AG04450 (cell line): ENCODE data around the gene ACR. TPM values are rescaled to one million over a fixed set of nuclear protein-coding genes. Genes with fewer than 3 reads are reported as not detected.
"Not testable (repeated sequence)": the region's sequence is repeated elsewhere in the genome, so short reads cannot be mapped to it uniquely, and the experiment has no call there.

Experiments used
- CTCF ChIA-PET: fragments of 300-600, 350-600 bp; formaldehyde crosslinking; extraction: SDS; loops from one replicate; lab custom pipeline; 2022; ENCODE audit warnings: antibody characterized with exemption, inconsistent platforms; lab: Charles Lee
- POLR2A ChIA-PET: fragments of 350-600 bp; formaldehyde crosslinking; extraction: SDS; loops from one replicate; lab custom pipeline; 2021; ENCODE audit warnings: antibody characterized with exemption, inconsistent platforms; lab: Yijun Ruan, JAX
- DNase-seq: peaks from one replicate; pipeline ENCODE4 v3.0.0-alpha.2; 2011; ENCODE audit warnings: low read depth, low spot score
- H3K27ac ChIP-seq: one replicate; pipeline ENCODE4 v1.5.1; 2012; ENCODE audit warnings: low read depth, low read length, control low read depth
- H3K27me3 ChIP-seq: one replicate; pipeline ENCODE4 v1.6.0; 2012; ENCODE audit warnings: low read length; ENCODE audit not compliant: control insufficient read depth, insufficient read depth
- H3K4me3 ChIP-seq: 2 replicates; pipeline ENCODE4 v1.5.1; 2011; ENCODE audit warnings: mild to moderate bottlenecking, low read depth, low read length, control low read depth
- H3K9me3 ChIP-seq: 2 replicates; pipeline ENCODE4 v1.5.1; 2012; ENCODE audit warnings: low read length; ENCODE audit not compliant: control insufficient read depth, insufficient read depth
- CTCF ChIP-seq: IDR thresholded peaks from 2 replicates; pipeline ENCODE4 v1.5.1; 2011; ENCODE audit warnings: low read depth, low read length, control low read depth, inconsistent platforms
- polyA plus RNA-seq: library from polyadenylated mRNA; depleted of rRNA; stranded (reverse); fragments of >200 nt; gene quantifications from 2 replicates; pipeline ENCODE4 v1.2.3, GENCODE V29; 2011; rRNA removed
- small RNA-seq: library from RNA; depleted of rRNA; stranded (forward); fragments of <200 nt; gene quantifications from one replicate; pipeline ENCODE3, GENCODE V24; 2012; ENCODE audit warnings: low read depth; ENCODE audit not compliant: insufficient read length

ACR gene
- polyA plus RNA-seq, 1 experiment, result not detected

GRCh38 chr22:50775132-50775531 is 37.1 kb downstream of the ACR start:
- TF ChIP-seq CTCF, result peak; percentile 50
- POLR2A ChIA-PET, H3K4me3 ChIP-seq, DNase-seq, H3K27me3 ChIP-seq, H3K9me3 ChIP-seq, H3K27ac ChIP-seq: not testable (repeated sequence)
- CTCF ChIA-PET, result interaction anchor here (0.6 to 1.2 kb wide), 5 partner anchors 9 to 126 kb away, joined by 3 to 7 read pairs (median 4); partner anchors contain the start of gene RABL2B

- H3K4me3 ChIP-seq, DNase-seq, H3K27ac ChIP-seq, H3K9me3 ChIP-seq, CTCF ChIA-PET, POLR2A ChIA-PET, H3K27me3 ChIP-seq: not testable (repeated sequence)
These were observed 39.6 kb downstream of the ACR start for GRCh38 chr22:50777631-50778030.

- POLR2A ChIA-PET, result interaction anchor here (0.6 kb wide), 1 partner anchor 405 kb away, joined by 4 read pairs; no protein-coding TSS in a partner anchor
- H3K9me3 ChIP-seq, H3K27me3 ChIP-seq, H3K27ac ChIP-seq, H3K4me3 ChIP-seq, DNase-seq, CTCF ChIA-PET: not testable (repeated sequence)
These were observed 42.2 kb downstream of the ACR start for GRCh38 chr22:50780244-50780643.

GRCh38 chr22:50782253-50782652 is 44.2 kb downstream of the ACR start:
- CTCF ChIA-PET, POLR2A ChIA-PET, H3K27me3 ChIP-seq, H3K9me3 ChIP-seq, DNase-seq, H3K4me3 ChIP-seq, H3K27ac ChIP-seq: not testable (repeated sequence)

GRCh38 chr22:50783033-50783879 is 45.3 kb downstream of the ACR start, which contains the start of gene RABL2B:
TSS of gene RABL2B (minus strand) at chr22:50783636. CDS start at chr22:50782294, 1,342 bp downstream.
- H3K27me3 ChIP-seq, H3K9me3 ChIP-seq, POLR2A ChIA-PET, H3K27ac ChIP-seq: not testable (repeated sequence)
- peak within 1 kb of the TSS; percentile 65 for H3K4me3 ChIP-seq
- peak; percentile 59 for DNase-seq
- CTCF ChIA-PET, result interaction anchor here (1.4 kb wide), 1 partner anchor 8 kb away, joined by 4 read pairs; no protein-coding TSS in a partner anchor

- POLR2A ChIA-PET, H3K27me3 ChIP-seq, DNase-seq, H3K27ac ChIP-seq, H3K9me3 ChIP-seq: not testable (repeated sequence)
- CTCF ChIA-PET, result interaction anchor here (1.4 kb wide), 1 partner anchor 9 kb away, joined by 4 read pairs; no protein-coding TSS in a partner anchor
- H3K4me3 ChIP-seq, result peak overlapping the region; percentile 65
These were observed 45.9 kb downstream of the ACR start for GRCh38 chr22:50783880-50784276.

GRCh38 chr22:50785289-50785688 is 47.3 kb downstream of the ACR start:
- H3K4me3 ChIP-seq, DNase-seq, H3K27me3 ChIP-seq, H3K27ac ChIP-seq, POLR2A ChIA-PET, H3K9me3 ChIP-seq, CTCF ChIA-PET: not testable (repeated sequence)

- H3K27ac ChIP-seq, CTCF ChIA-PET, H3K9me3 ChIP-seq, POLR2A ChIA-PET, DNase-seq, H3K27me3 ChIP-seq, H3K4me3 ChIP-seq: not testable (repeated sequence)
These were observed 48.9 kb downstream of the ACR start for GRCh38 chr22:50786936-50787335.

Small RNAs within 50 kb of the gene (small RNA-seq; reads per million reads assigned to genes)
- not detected for gene RNU6-409P

Other genes with a start within 250 kb of the ACR start
- gene LMF2, start 230.5 kb upstream of the ACR start, polyA plus RNA-seq, result 25.7 and 46.6 TPM in 2 replicates
- gene NCAPH2, start 230.0 kb upstream of the ACR start, polyA plus RNA-seq, result 10.4 and 13.2 TPM in 2 replicates
- gene SCO2, start 212.6 kb upstream of the ACR start, polyA plus RNA-seq, result 0.15 and 0.60 TPM in 2 replicates
- 2.9 and 3.6 TPM in 2 replicates for gene TYMP, start 208.2 kb upstream of the ACR start, polyA plus RNA-seq
- 0.02 and 0.04 TPM in 2 replicates for gene KLHDC7B, start 192.3 kb upstream of the ACR start, polyA plus RNA-seq
- gene SYCE3, start 175.3 kb upstream of the ACR start, polyA plus RNA-seq, result not detected in 2 replicates
- 0.99 and 1.2 TPM in 2 replicates for gene CPT1B, start 159.8 kb upstream of the ACR start, polyA plus RNA-seq
- 22.5 and 28.2 TPM in 2 replicates for gene CHKB, start 155.4 kb upstream of the ACR start, polyA plus RNA-seq
- gene MAPK8IP2, start 137.4 kb upstream of the ACR start, polyA plus RNA-seq, result 0.14 and 0.16 TPM in 2 replicates
- 14.3 and 22.0 TPM in 2 replicates for gene ARSA, start 110.1 kb upstream of the ACR start, polyA plus RNA-seq
- gene SHANK3, start 65.4 kb upstream of the ACR start, polyA plus RNA-seq, result 0.47 and 0.63 TPM in 2 replicates
- gene RABL2B, start 45.4 kb downstream of the ACR start, polyA plus RNA-seq, result 31.4 and 31.5 TPM in 2 replicates